ENCODE results near the gene SUSD1.

The SUSD1 gene

GRCh38 chr9:112037281-112038016, 137.6 kb downstream of the SUSD1 start:
- no peak for FAIRE-seq

- FAIRE-seq = no peak
These were observed 139.8 kb downstream of the SUSD1 start for GRCh38 chr9:112035166-112035826.

GRCh38 chr9:112034216-112034611, 140.9 kb downstream of the SUSD1 start:
- FAIRE-seq = no peak

- no peak for FAIRE-seq
These were observed 141.6 kb downstream of the SUSD1 start for GRCh38 chr9:112033237-112034215.

GRCh38 chr9:112032743-112033142, 142.4 kb downstream of the SUSD1 start:
- no peak for FAIRE-seq

- FAIRE-seq = no peak
These were observed 143.1 kb downstream of the SUSD1 start for GRCh38 chr9:112032009-112032408.

- no peak for FAIRE-seq
These were observed 143.7 kb downstream of the SUSD1 start for GRCh38 chr9:112031400-112031799.

GRCh38 chr9:112029921-112030444, 145.1 kb downstream of the SUSD1 start:
- no peak for FAIRE-seq

GRCh38 chr9:112028242-112029221, 146.6 kb downstream of the SUSD1 start:
- no peak for FAIRE-seq

- no peak for FAIRE-seq
These were observed 149.2 kb downstream of the SUSD1 start for GRCh38 chr9:112025850-112026249.

GRCh38 chr9:112021742-112022141, 153.4 kb downstream of the SUSD1 start:
- no peak for FAIRE-seq

GRCh38 chr9:112020680-112021596, 154.2 kb downstream of the SUSD1 start:
- FAIRE-seq = peak; percentile 30

- no peak for FAIRE-seq
These were observed 157.2 kb downstream of the SUSD1 start for GRCh38 chr9:112017878-112018277.

GRCh38 chr9:112015736-112016135, 159.4 kb downstream of the SUSD1 start:
- no peak for FAIRE-seq

GRCh38 chr9:112015149-112015548, 159.9 kb downstream of the SUSD1 start:
- no peak for FAIRE-seq

GRCh38 chr9:112013266-112013665, 161.8 kb downstream of the SUSD1 start:
- no peak for FAIRE-seq

GRCh38 chr9:112012026-112012902, 162.8 kb downstream of the SUSD1 start:
- FAIRE-seq = no peak

GRCh38 chr9:112011051-112011620, 164.0 kb downstream of the SUSD1 start:
- no peak for FAIRE-seq

GRCh38 chr9:112010537-112010936, 164.6 kb downstream of the SUSD1 start:
- FAIRE-seq = no peak
